K562 (cell line): ENCODE data around the gene FFAR1. TPM values are rescaled to one million over a fixed set of nuclear protein-coding genes. Genes with fewer than 3 reads are reported as not detected.
A peak's percentile ranks its signal among the peaks of the same experiment; 100 is the strongest.

ENCODE experiments used
- ATAC-seq: fragments of 200-7000 bp; cut with Tn5 transposase; 3 replicates; pipeline ENCODE4 v1.9.1; 2020; ENCODE audit warnings: moderate library complexity
- BruUV-seq: library from RNA; stranded (reverse); fragments of 400-500 nt; replicated peaks from 2 replicates; lab custom pipeline; 2021; lab: Mats Ljungman, UMichigan
- CTCF ChIA-PET: fragments of 300-600 bp; formaldehyde crosslinking; extraction: SDS; loops from one replicate; lab custom pipeline; 2021; ENCODE audit warnings: low intra/inter-chr PET ratio; lab: Yijun Ruan, JAX
- POLR2A ChIA-PET: fragments of 300-600, 350-650 bp; sonication (Branson Sonifier 250); formaldehyde crosslinking; extraction: SDS; loops from one replicate; lab custom pipeline; 2021; ENCODE audit warnings: antibody characterized with exemption, inconsistent platforms; lab: Yijun Ruan, JAX
- DNase-seq, 4 experiments: peaks; one replicate each; pipeline versions ENCODE4 v3.0.0 to v3.0.0-alpha.2; 2011 to 2018; ENCODE audit warnings: low spot score in 3 of 4, mixed read lengths in 3 of 4; ENCODE audit errors: extremely low read depth in 1 of 4
- FAIRE-seq: peaks from 2 replicates; lab custom pipeline; 2011; peaks lifted over from hg19 to GRCh38; lab: Jason Lieb, UNC
- H2AFZ ChIP-seq: 2 replicates; pipeline ENCODE4 v1.6.0; 2011; ENCODE audit warnings: low read depth, low read length, control low read depth, inconsistent platforms
- H3K27ac ChIP-seq: fragments of 200-600 bp; 3 replicates; pipeline ENCODE4 v1.8.0; 2011; ENCODE audit warnings: low read depth, mild to moderate bottlenecking, control low read depth, inconsistent platforms, low read length, moderate library complexity, mixed read lengths; ENCODE audit errors: extremely low read depth
- H3K27me3 ChIP-seq, 2 experiments: fragments of 300-600 bp in 1 of 2; 2 replicates in 1 of 2; 3 replicates in 1 of 2; pipeline versions ENCODE4 v1.6.0 to v1.8.0; 2011; ENCODE audit warnings: inconsistent platforms in 2 of 2, low read length in 2 of 2, mild to moderate bottlenecking in 1 of 2, mixed read lengths in 1 of 2, moderate library complexity in 1 of 2; ENCODE audit not compliant: control insufficient read depth in 2 of 2, insufficient read depth in 2 of 2
- H3K36me3 ChIP-seq: fragments of 300-600 bp; 3 replicates; pipeline ENCODE4 v1.8.0; 2011; ENCODE audit warnings: mild to moderate bottlenecking, low read length, inconsistent platforms; ENCODE audit not compliant: control insufficient read depth, insufficient read depth
- H3K4me1 ChIP-seq, 2 experiments: fragments of 200-600 bp in 1 of 2; replicated peaks in 1 of 2; 2 replicates in 1 of 2; 3 replicates in 1 of 2; pipeline versions ENCODE4 v1.5.1 to v1.8.0; 2011; ENCODE audit warnings: inconsistent platforms in 2 of 2, low read length in 2 of 2, mild to moderate bottlenecking in 1 of 2, mixed read lengths in 1 of 2, moderate library complexity in 1 of 2; ENCODE audit not compliant: control insufficient read depth in 2 of 2, insufficient read depth in 2 of 2
- H3K4me2 ChIP-seq: 2 replicates; pipeline ENCODE4 v1.6.1; 2011; ENCODE audit warnings: low read length, control low read depth, inconsistent platforms, mixed read lengths; ENCODE audit not compliant: insufficient read depth
- H3K4me3 ChIP-seq: fragments of 200-600 bp; sonication (generic), shearing (Covaris generic); 2 replicates; pipeline ENCODE4 v1.5.1; 2016; ENCODE audit warnings: control low read depth, inconsistent platforms
- H3K79me2 ChIP-seq: fragments of 200-600 bp; 3 replicates; pipeline ENCODE4 v1.8.0; 2011; ENCODE audit warnings: low read length, inconsistent platforms; ENCODE audit not compliant: control insufficient read depth, insufficient read depth
- H3K9ac ChIP-seq, 2 experiments: 2 replicates each; pipeline versions ENCODE4 v1.6.0 to v1.6.1; 2011; ENCODE audit warnings: low read depth in 2 of 2, low read length in 2 of 2, control low read depth in 1 of 2, inconsistent platforms in 1 of 2, mild to moderate bottlenecking in 1 of 2, mixed read lengths in 1 of 2; ENCODE audit not compliant: insufficient read depth in 1 of 2
- H3K9me1 ChIP-seq: one replicate; pipeline ENCODE4 v1.6.0; 2011; ENCODE audit warnings: inconsistent platforms, mild to moderate bottlenecking, low read length, moderate library complexity; ENCODE audit not compliant: control insufficient read depth, insufficient read depth
- H3K9me3 ChIP-seq: replicated peaks from 2 replicates; pipeline ENCODE4 v1.5.1; 2011; ENCODE audit warnings: low read depth, low read length, inconsistent platforms; ENCODE audit not compliant: control insufficient read depth, insufficient read depth
- H4K20me1 ChIP-seq: replicated peaks from 2 replicates; pipeline ENCODE4 v1.6.1; 2011; ENCODE audit warnings: low read length, inconsistent platforms, mixed read lengths; ENCODE audit not compliant: control insufficient read depth, insufficient read depth
- CEBPG ChIP-seq, 3 experiments: fragments of 200-800 bp in 1 of 3; sonication (Bioruptor generic) in 1 of 3; sonication (generic) in 1 of 3; formaldehyde crosslinking in 1 of 3; IDR thresholded peaks in 2 of 3; conservative IDR thresholded peaks in 1 of 3; 2 replicates each; pipeline versions ENCODE4 v1.6.1 to v1.8.0; 2016 to 2022; ENCODE audit warnings: missing compliant biosample characterization in 2 of 3, missing genetic modification characterization in 2 of 3, mild to moderate bottlenecking in 1 of 3, missing genetic modification reagents in 1 of 3
- GTF2F1 ChIP-seq: IDR thresholded peaks from 2 replicates; pipeline ENCODE4 v1.6.1; 2011; ENCODE audit warnings: low read depth, low read length, improper control_type of control experiment
- KDM2B ChIP-seq: fragments of 250-450 bp; sonication (Bioruptor Pico); IDR thresholded peaks from 2 replicates; pipeline ENCODE4 v1.8.0; 2021; ENCODE audit warnings: mild to moderate bottlenecking, moderate library complexity
- MYC ChIP-seq, 2 experiments: fragments of 250-450 bp in 1 of 2; sonication (Bioruptor Pico) in 1 of 2; IDR thresholded peaks; 2 replicates each; pipeline versions ENCODE4 v1.5.1 to v1.6.1; 2012 to 2021; ENCODE audit warnings: low read depth in 2 of 2, borderline replicate concordance in 1 of 2, improper control_type of control experiment in 1 of 2, low read length in 1 of 2, mild to moderate bottlenecking in 1 of 2, moderate library complexity in 1 of 2
- NR4A1 ChIP-seq, 2 experiments: fragments of 250-450 bp in 1 of 2; fragments of 450-650 bp in 1 of 2; sonication (Bioruptor Pico) in 1 of 2; IDR thresholded peaks; 2 replicates each; pipeline versions ENCODE4 v1.4.0 to v1.6.1; 2016 to 2020; ENCODE audit warnings: mild to moderate bottlenecking in 2 of 2, missing compliant biosample characterization in 1 of 2, missing genetic modification characterization in 1 of 2, moderate library complexity in 1 of 2
- RAD21 ChIP-seq, 2 experiments: fragments of 250-450 bp in 1 of 2; fragments of 450-650 bp in 1 of 2; sonication (Bioruptor Pico) in 1 of 2; formaldehyde crosslinking in 1 of 2; IDR thresholded peaks in 1 of 2; conservative IDR thresholded peaks in 1 of 2; 2 replicates each; pipeline versions ENCODE4 v1.4.0 to v1.8.0; 2020 to 2022; ENCODE audit warnings: mild to moderate bottlenecking in 2 of 2, moderate library complexity in 1 of 2
- RAD51 ChIP-seq: fragments of 450-650 bp; IDR thresholded peaks from 2 replicates; pipeline ENCODE4 v1.7.1; 2016; ENCODE audit warnings: low read depth, mild to moderate bottlenecking, borderline replicate concordance
- YBX1 ChIP-seq: fragments of 450-650 bp; IDR thresholded peaks from 2 replicates; pipeline ENCODE4 v1.7.1; 2016; ENCODE audit warnings: mild to moderate bottlenecking
- ZNF12 ChIP-seq: sonication (generic); formaldehyde crosslinking; IDR thresholded peaks from 2 replicates; pipeline ENCODE4 v1.4.0; 2020; ENCODE audit warnings: mild to moderate bottlenecking, missing genetic modification reagents
- WGBS: fragments of 100-300 bp; shearing (Covaris generic); methylation state at CpG from one replicate; pipeline ENCODE4 v1.1.6; 2016; ENCODE audit warnings: low coverage, mixed read lengths; ENCODE audit not compliant: insufficient coverage; ENCODE audit errors: missing lambda C conversion rate; 5-methylcytosine and 5-hydroxymethylcytosine counted together
- in situ Hi-C: fragments of 300-500 bp; cut with MboI; formaldehyde crosslinking; loops from 4 replicates; pipeline ENCODE4 v1.15.0; 2018; ENCODE audit warnings: inconsistent platforms, mixed read lengths
- intact Hi-C: fragments of 100-400 bp; cut with micrococcal nuclease; formaldehyde crosslinking; loops from 2 replicates; pipeline ENCODE4 v1.14.2; 2022
- polyA plus RNA-seq, 8 experiments: library from polyadenylated mRNA; depleted of rRNA in 4 of 8; stranded (reverse) in 5 of 8; unstranded in 3 of 8; fragments of >200 nt; fragmentation: Nextera tagmentation in 2 of 8; fragmentation: Illumina TruSeq in 1 of 8; extraction: Ambion mirVana in 2 of 8; extraction: Trizol in 1 of 8; gene quantifications; 2 replicates each; pipeline versions ENCODE4 v1.2.1 to v1.2.3, GENCODE V29; 2011 to 2014; ENCODE audit warnings: inconsistent platforms in 1 of 8, missing spikeins in 1 of 8
- total RNA-seq, 7 experiments: library from RNA; depleted of rRNA in 6 of 7; stranded (reverse); fragments of >200 nt in 6 of 7; fragmentation: Illumina TruSeq in 2 of 7; extraction: Trizol in 2 of 7; gene quantifications; 2 replicates each; pipeline versions ENCODE4 v1.2.1 to v1.2.3, GENCODE V29; 2011 to 2021; ENCODE audit warnings: low replicate concordance in 1 of 7
- TF ChIP-seq, protein P1 (sequence below): sonication (generic); formaldehyde crosslinking; IDR thresholded peaks from 2 replicates; pipeline ENCODE4 v1.5.0; 2020; ENCODE audit warnings: missing genetic modification reagents
- TF ChIP-seq, protein P2 (sequence below): sonication (generic); formaldehyde crosslinking; IDR thresholded peaks from 2 replicates; pipeline ENCODE4 v1.9.0; 2022; ENCODE audit warnings: mild to moderate bottlenecking, missing genetic modification reagents
- TF ChIP-seq, protein P3 (sequence below), 2 experiments: IDR thresholded peaks in 1 of 2; conservative IDR thresholded peaks in 1 of 2; 2 replicates each; pipeline ENCODE4 v1.6.1; 2016; ENCODE audit warnings: low read depth in 2 of 2, mild to moderate bottlenecking in 1 of 2, missing compliant biosample characterization in 1 of 2, missing genetic modification characterization in 1 of 2, moderate library complexity in 1 of 2

FFAR1 gene
- total and polyA plus RNA-seq, 9 of the 15 experiments (the other 6 are each of a cell fraction or from before 2014, with no cell fraction given): not detected

GRCh38 chr19:35353635-35354034 lies 5.9 kb downstream of the FFAR1 start:
- in situ Hi-C loops (no loop called here), intact Hi-C loops (no loop called here)
- POLR2A ChIA-PET: interaction anchor here (0.8 to 1.2 kb wide), 3 partner anchors 21 to 195 kb away, joined by 3 to 4 read pairs (median 3); no protein-coding TSS in a partner anchor
- Histone ChIP-seq H3K9ac (no peak overlapping the region), H3K4me1 (peaks cover 5 to 28% of the 10 kb centered on the region in 2 experiments; a peak in 4 of 5 replicates), H3K79me2 (no peaks in the 10 kb centered on the region), H2AFZ (peak overlapping the region; percentile 29; the same call in 1 of the 2 replicates), H3K36me3 (no peaks in the 10 kb centered on the region), H3K27me3 (peaks cover 3 to 7% of the 10 kb centered on the region in 2 experiments; a peak in 3 of 5 replicates), H3K9me3 (no peaks in the 10 kb centered on the region), H3K4me3 (no peak overlapping the region), H3K27ac (no peak overlapping the region), H3K9me1 (no peaks in the 10 kb centered on the region), H4K20me1 (no peaks in the 10 kb centered on the region), H3K4me2 (no peak overlapping the region)
- DNase-seq (peak in 2 of 4 experiments; percentile 7 to 24), ATAC-seq (peak; percentile 46), FAIRE-seq (no peak)
- CTCF ChIA-PET: interaction anchor here (0.6 to 2.7 kb wide), 6 partner anchors 73 to 239 kb away, joined by 3 to 34 read pairs (median 5); no protein-coding TSS in a partner anchor
- 5% methylated on average over 9 of the region's 9 CpGs for WGBS
- BruUV-seq: no TSS peak
- TF ChIP-seq ZNF12 (CRISPR knock-in tag) (no peak), NR4A1 (CRISPR knock-in tag; IDR thresholded peaks at IDR 0.05) (no peak), NR4A1 (tag; IDR thresholded peaks at IDR 0.05) (0 out of 2 replicates have a peak, but pooled peaks have one; percentile 20), GTF2F1 (no peak), RAD21 (CRISPR knock-in tag; conservative IDR thresholded peaks at IDR 0.05 in 1 of 2, IDR thresholded peaks at IDR 0.05 in 1 of 2) (peak; percentile 34 to 42; a peak in 3 of 4 replicates), CEBPG (CRISPR knock-in tag; IDR thresholded peaks at IDR 0.05) (peak; percentile 49; the same call in 1 of the 2 replicates), CEBPG (tag; conservative IDR thresholded peaks at IDR 0.05 in 1 of 2, IDR thresholded peaks at IDR 0.05 in 1 of 2) (peak; percentile 11 to 37; a peak in 1 of 4 replicates), YBX1 (no peak), MYC (IDR thresholded peaks at IDR 0.05; ENCODE audit: low read depth, low read length) (peak; percentile 41; the same call in 1 of the 2 replicates), MYC (CRISPR knock-in tag; IDR thresholded peaks at IDR 0.05; ENCODE audit: borderline replicate concordance, low read depth) (no peak), KDM2B (CRISPR knock-in tag) (no peak), RAD51 (0 out of 2 replicates have a peak, but pooled peaks have one; percentile 19)
- TF ChIP-seq, protein P1, sequence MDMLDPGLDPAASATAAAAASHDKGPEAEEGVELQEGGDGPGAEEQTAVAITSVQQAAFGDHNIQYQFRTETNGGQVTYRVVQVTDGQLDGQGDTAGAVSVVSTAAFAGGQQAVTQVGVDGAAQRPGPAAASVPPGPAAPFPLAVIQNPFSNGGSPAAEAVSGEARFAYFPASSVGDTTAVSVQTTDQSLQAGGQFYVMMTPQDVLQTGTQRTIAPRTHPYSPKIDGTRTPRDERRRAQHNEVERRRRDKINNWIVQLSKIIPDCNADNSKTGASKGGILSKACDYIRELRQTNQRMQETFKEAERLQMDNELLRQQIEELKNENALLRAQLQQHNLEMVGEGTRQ: 0 out of 2 replicates have a peak, but pooled peaks have one; percentile 27
- TF ChIP-seq, protein P2, sequence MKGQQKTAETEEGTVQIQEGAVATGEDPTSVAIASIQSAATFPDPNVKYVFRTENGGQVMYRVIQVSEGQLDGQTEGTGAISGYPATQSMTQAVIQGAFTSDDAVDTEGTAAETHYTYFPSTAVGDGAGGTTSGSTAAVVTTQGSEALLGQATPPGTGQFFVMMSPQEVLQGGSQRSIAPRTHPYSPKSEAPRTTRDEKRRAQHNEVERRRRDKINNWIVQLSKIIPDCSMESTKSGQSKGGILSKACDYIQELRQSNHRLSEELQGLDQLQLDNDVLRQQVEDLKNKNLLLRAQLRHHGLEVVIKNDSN (CRISPR knock-in tag): peak; percentile 23; the same call in 1 of the 2 replicates
- TF ChIP-seq, protein P3, sequence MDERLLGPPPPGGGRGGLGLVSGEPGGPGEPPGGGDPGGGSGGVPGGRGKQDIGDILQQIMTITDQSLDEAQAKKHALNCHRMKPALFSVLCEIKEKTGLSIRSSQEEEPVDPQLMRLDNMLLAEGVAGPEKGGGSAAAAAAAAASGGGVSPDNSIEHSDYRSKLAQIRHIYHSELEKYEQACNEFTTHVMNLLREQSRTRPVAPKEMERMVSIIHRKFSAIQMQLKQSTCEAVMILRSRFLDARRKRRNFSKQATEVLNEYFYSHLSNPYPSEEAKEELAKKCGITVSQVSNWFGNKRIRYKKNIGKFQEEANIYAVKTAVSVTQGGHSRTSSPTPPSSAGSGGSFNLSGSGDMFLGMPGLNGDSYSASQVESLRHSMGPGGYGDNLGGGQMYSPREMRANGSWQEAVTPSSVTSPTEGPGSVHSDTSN (CRISPR knock-in tag; IDR thresholded peaks at IDR 0.05; ENCODE audit: low read depth): no peak
- TF ChIP-seq, protein P3 (tag; conservative IDR thresholded peaks at IDR 0.05; ENCODE audit: low read depth): 0 out of 2 replicates have a peak, but pooled peaks have one; percentile 37
